HG03159 (cell line): ENCODE measurements around the gene IGSF6.
"Not testable (repeated sequence)": the region's sequence is repeated elsewhere in the genome, so short reads cannot be mapped to it uniquely, and the experiment has no call there.

Experiments used
- ATAC-seq: cut with Tn5 transposase; IDR thresholded peaks from one replicate; pipeline ENCODE4 v1.9.1; 2021; ENCODE audit warnings: mild to moderate bottlenecking, moderate library complexity; ENCODE audit not compliant: unreplicated experiment

The IGSF6 gene

GRCh38 chr16:21654466-21654865 lies 2.1 kb upstream of the IGSF6 start:
- ATAC-seq: no peak

DNA sequence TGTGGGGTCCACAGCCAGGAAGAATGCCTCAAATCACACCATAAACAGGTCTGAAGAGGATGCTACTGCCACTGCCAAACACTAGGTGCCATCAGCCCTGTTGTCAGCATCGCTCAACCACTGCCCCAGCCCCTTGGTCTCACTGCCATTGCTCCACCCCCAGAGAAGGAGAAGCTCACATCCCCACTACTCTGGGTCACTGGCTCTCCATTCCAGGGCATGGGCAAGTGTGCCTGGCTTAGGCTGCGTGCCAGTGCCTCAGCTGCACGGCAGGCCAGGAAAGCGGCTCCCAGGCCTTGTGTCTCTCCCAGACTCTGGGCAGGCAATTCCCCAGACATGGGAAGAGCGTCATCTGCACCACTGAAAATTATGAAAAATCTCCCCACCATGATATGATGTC lies 1.2 kb upstream of the IGSF6 start:
- no peak for ATAC-seq

DNA sequence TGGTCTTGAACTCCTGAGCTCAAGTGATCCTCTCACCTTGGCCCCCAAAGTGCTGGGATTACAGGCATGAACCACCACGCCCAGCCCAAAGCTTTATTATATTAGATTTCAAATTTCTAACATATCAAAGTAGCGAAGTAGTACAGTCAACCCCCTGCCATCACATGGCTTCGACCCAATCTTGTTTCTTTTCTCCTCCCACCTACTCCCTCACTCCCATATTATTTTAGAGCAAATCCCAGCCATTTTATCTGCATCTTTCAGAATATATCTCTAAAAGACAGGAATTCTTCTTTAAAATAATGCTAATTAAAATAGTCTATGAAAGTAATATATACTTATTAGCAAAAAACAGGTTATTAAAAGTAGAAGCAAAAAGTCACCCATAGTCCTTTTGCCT lies 893 bp downstream of the IGSF6 start:
- ATAC-seq: no peak

- no peak for ATAC-seq
These were observed 1.9 kb downstream of the IGSF6 start for GRCh38 chr16:21650521-21650920.

DNA sequence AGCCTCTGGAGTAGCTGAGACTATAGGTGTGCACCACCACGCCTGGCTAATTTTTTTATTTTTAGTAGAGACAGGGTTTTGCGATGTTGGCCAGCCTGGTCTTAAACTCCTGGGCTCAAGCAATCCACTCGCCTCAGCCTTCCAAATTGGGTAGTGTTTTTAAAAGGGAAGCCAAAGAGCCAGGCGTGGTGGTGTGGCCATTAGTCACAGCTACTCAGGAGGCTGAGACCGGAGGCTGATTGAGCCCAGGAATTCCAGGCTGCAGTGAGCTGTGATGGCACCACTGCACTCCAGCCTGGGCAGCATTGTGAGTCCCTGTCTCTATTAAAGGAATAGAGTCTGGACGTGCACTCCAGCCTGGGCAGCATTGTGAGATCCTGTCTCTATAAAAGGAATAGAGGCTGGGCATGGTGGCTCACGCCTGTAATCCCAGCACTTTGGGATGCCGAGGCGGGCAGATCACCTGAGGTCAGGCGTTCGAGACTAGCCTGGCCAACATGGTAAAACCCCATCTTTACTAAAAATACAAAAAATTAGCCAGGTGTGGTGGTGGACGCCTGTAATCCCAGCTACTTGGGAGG lies 2.5 kb downstream of the IGSF6 start:
- not testable (repeated sequence) for ATAC-seq

- no peak for ATAC-seq
These were observed 4.7 kb downstream of the IGSF6 start for GRCh38 chr16:21647562-21648164.

DNA sequence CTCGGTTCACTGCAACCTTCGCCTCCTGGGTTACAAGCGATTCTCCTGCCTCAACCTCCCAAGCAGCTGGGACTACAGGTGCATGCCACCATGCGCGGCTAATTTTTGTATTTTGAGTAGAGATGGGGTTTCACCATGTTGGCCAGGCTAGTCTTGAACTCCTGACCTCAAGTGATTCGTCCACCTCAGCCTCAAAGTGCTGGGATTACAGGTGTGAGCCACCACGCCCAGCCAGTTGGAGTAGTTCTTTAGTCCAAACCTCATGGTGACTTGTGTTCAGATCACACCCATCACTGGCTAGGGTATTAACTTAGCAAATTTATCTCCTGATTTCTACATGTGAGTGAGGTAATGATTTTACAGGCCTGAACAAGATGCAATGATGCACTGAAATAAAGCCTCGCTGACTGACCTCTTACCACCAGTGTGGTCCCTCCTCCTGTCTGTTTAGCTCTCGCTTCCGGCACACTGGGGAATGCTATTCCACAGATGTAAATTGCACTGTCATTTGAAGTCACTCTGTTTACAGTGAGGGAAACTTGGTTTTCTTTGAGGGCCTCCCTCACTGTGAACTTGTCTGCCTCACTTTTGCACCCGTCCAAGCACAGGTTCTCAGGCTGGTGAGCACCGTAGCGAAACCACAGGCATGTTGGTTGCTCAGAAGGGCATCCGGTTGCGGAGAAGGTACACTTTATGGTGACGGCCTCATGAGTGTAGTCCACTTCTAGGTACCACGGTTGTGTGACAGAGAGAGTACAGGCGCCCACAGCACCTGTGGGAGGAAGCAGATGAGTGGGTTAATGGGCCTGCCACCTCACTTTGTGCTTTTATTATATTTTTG lies 5.5 kb downstream of the IGSF6 start:
- ATAC-seq: peak; percentile 87

DNA sequence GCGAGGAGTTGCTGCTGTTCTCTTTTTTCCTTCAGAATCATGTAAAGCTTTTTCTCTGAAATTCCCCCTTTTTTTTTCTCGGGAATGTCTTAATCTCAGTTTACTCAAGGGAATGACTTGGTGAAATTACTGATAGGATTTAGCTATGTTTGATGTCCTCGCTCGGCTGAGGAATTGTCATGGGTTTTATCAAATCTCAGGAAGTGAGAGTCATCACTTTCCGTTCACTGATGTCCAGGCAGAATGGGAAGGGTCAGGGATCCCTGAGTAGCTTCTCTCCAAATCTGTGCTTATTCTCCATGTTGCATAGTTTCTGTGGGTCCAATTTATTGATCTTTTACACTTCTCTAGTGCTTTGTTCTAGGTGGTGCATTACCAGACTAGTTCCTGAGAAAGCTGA lies 6.3 kb downstream of the IGSF6 start:
- no peak for ATAC-seq

GRCh38 chr16:21645261-21645721 lies 7.1 kb downstream of the IGSF6 start:
- peak; percentile 34 for ATAC-seq

DNA sequence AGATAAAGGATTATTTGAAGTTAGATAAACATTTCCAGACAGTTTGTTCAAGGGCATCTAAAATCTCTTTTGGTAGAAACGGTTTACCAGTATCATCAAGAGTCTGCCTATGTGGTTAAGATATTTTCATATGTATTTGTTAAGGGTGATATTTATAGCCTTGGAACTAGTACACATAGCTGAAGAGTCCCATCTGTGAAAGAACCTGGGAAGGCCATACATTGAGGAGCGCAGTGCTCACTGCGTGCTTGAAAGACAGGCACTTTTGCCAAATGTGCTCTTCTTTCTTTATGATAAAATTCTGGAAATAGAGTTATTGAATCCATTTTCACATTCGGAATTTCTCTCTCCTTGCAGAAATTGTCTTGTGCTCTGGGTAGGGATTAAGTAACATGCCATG lies 7.7 kb downstream of the IGSF6 start:
- no peak for ATAC-seq

- ATAC-seq: no peak
These were observed 8.6 kb downstream of the IGSF6 start for GRCh38 chr16:21643785-21644184.

GRCh38 chr16:21642861-21643260 lies 9.5 kb downstream of the IGSF6 start:
- no peak for ATAC-seq

DNA sequence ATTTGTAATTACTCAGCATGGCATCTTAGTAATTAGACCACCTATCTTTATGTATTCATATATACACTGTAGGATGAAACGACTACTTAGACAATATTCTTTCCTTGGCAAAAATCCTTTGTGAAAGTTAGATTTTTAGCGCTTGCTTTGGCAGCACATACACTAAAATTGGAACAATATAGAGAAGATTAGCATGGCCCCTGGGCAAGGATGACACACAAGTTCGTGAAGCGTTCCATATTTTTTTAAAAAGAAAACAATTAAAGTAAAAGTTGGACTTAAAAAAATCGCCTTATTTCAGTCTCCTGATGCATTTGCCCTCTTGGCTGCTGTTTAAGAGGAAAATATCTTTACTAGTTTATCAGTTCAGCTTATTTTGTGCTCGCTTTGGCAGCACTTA lies 10.5 kb downstream of the IGSF6 start:
- no peak for ATAC-seq

DNA sequence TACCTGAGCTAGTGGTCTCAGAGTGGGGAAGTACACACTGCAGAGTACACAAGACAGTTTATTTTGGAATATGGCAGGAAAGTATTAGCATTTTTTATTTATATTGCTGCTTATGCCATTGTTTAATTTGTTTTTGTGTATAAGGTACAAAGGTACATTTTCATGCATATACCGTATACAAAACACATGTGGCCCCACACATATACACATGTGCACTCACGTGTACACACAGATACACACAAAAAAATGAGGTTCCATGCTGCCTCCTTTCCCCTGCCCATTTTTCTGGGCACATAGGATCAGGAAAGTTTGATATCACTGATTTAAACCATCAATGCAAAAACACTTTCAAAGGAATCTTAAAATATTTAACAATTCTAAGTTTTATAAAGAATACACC lies 12.9 kb downstream of the IGSF6 start:
- no peak for ATAC-seq

- ATAC-seq: no peak
These were observed 13.8 kb downstream of the IGSF6 start for GRCh38 chr16:21638573-21638975.

- ATAC-seq: no peak
These were observed 15.1 kb downstream of the IGSF6 start for GRCh38 chr16:21637032-21637968.

DNA sequence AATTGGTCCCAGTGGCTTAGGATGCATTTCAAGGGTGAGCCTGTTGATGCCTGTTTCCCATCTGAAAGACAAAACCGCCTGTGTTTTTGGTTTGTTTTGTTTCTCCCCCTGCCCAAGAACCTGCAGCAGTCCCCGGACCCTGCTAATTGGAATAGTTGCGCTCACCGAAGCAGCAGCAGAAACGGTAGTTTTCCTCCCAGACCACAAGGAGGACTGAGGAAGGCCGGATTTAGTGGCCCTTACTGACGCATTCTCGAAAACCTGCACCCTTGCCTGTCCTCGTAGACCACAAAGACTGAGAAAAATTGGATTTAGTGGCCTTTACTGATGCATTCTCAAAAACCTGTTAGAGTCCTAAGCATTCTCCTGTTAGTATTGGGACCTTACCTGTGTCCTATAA lies 16.7 kb downstream of the IGSF6 start:
- not testable (repeated sequence) for ATAC-seq

DNA sequence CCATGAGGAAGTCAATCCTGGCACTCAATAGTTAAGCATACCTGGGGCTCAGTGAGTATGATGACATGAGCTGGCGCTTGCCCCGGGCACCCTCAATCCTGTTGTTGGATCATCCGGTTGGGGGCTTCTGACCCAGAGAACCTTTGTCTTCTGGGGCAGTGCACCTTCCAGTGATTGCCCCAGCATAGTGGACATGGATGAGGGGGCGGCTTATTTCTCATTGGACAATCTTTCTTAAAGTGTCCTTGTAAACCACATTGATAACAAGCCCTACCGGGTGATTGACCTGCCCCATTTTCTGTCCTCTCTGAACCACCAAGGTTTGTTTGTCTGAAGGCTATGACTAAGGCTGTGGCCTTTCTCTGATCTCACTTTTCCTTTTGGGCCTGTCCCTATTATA lies 18.2 kb downstream of the IGSF6 start:
- ATAC-seq: no peak

GRCh38 chr16:21631951-21632575 lies 20.3 kb downstream of the IGSF6 start:
- not testable (repeated sequence) for ATAC-seq

GRCh38 chr16:21631376-21631775 lies 21.0 kb downstream of the IGSF6 start:
- not testable (repeated sequence) for ATAC-seq
